GM21717 (cell line): ENCODE results near the gene BLVRA.

ENCODE experiments used
- ATAC-seq: cut with Tn5 transposase; IDR thresholded peaks from one replicate; pipeline ENCODE4 v1.9.1; 2021; ENCODE audit warnings: mild to moderate bottlenecking, moderate library complexity; ENCODE audit not compliant: unreplicated experiment

The BLVRA gene

GRCh38 chr7:43855176-43855575, 96.7 kb downstream of the BLVRA start:
- ATAC-seq = no peak

GRCh38 chr7:43856316-43856715, 97.8 kb downstream of the BLVRA start:
- no peak for ATAC-seq
